ENCODE results near the gene CDC16.
A peak's percentile ranks its signal among the peaks of the same experiment; 100 is the strongest.

Gene CDC16

GRCh38 chr13:114281351-114282040 lies 46.8 kb downstream of the CDC16 start, which contains the start of gene UPF3A (continued):
- no peak for TF ChIP-seq ZNF174 (tag by site-specific recombination; IDR thresholded peaks at IDR 0.05)
- TF ChIP-seq ZNF596 (tag by site-specific recombination; IDR thresholded peaks at IDR 0.05), result peak; percentile 41; the same call in 1 of the 2 replicates
- TF ChIP-seq ZNF501 (tag by site-specific recombination; IDR thresholded peaks at IDR 0.05), result no peak; the same call in 1 of the 2 replicates
- 0 out of 2 replicates have a peak, but pooled peaks have one; percentile 5 for TF ChIP-seq ZNF600 (tag by site-specific recombination; IDR thresholded peaks at IDR 0.05)
- no peak; the same call in 1 of the 2 replicates for TF ChIP-seq GLIS1 (tag by site-specific recombination; IDR thresholded peaks at IDR 0.05)
- no peak for TF ChIP-seq ZNF280D (tag by site-specific recombination; IDR thresholded peaks at IDR 0.05)
- TF ChIP-seq ZNF24 (tag by site-specific recombination; IDR thresholded peaks at IDR 0.05), result peak; percentile 46; the same call in 1 of the 2 replicates
- TF ChIP-seq ZNF571 (tag by site-specific recombination; IDR thresholded peaks at IDR 0.05), result no peak
- no peak for TF ChIP-seq ZNF426 (tag by site-specific recombination; IDR thresholded peaks at IDR 0.05)
- peak; percentile 71 for TF ChIP-seq SP3 (tag by site-specific recombination; IDR thresholded peaks at IDR 0.05)
- no peak for TF ChIP-seq ZNF19 (tag by site-specific recombination; IDR thresholded peaks at IDR 0.05; ENCODE audit: low read depth)
- no peak for TF ChIP-seq ZNF335 (tag by site-specific recombination; conservative IDR thresholded peaks at IDR 0.05)
- no peak for TF ChIP-seq AEBP2 (tag by site-specific recombination; IDR thresholded peaks at IDR 0.05; ENCODE audit: borderline replicate concordance)
- TF ChIP-seq ZNF10 (tag by site-specific recombination; IDR thresholded peaks at IDR 0.05), result no peak
- TF ChIP-seq ZBTB11 (tag by site-specific recombination; conservative IDR thresholded peaks at IDR 0.05; ENCODE audit: low read depth), result peak; percentile 6; the same call in 1 of the 2 replicates
- TF ChIP-seq ZNF654 (tag by site-specific recombination; IDR thresholded peaks at IDR 0.05; ENCODE audit: low read depth), result no peak
- TF ChIP-seq ZSCAN30 (tag by site-specific recombination; IDR thresholded peaks at IDR 0.05), result 0 out of 2 replicates have a peak, but pooled peaks have one; percentile 70
- no peak for TF ChIP-seq ZNF777 (tag by site-specific recombination; IDR thresholded peaks at IDR 0.05; ENCODE audit: borderline replicate concordance)
- no peak for TF ChIP-seq ZNF544 (tag by site-specific recombination; IDR thresholded peaks at IDR 0.05)
- TF ChIP-seq ZSCAN4 (tag by site-specific recombination; IDR thresholded peaks at IDR 0.05), result no peak
- peak; percentile 50 for TF ChIP-seq ZBTB26 (tag by site-specific recombination; optimal IDR thresholded peaks at IDR 0.05)
- no peak for TF ChIP-seq ZNF394 (tag by site-specific recombination; IDR thresholded peaks at IDR 0.05; ENCODE audit: borderline replicate concordance)
- no peak for TF ChIP-seq FEZF1 (tag by site-specific recombination; IDR thresholded peaks at IDR 0.05)
- TF ChIP-seq BCL11A (tag by site-specific recombination; IDR thresholded peaks at IDR 0.05; ENCODE audit: low read depth), result 0 out of 2 replicates have a peak, but pooled peaks have one; percentile 67
- no peak for TF ChIP-seq ELK4 (IDR thresholded peaks at IDR 0.05; ENCODE audit: borderline replicate concordance, low read depth, low read length)
